Fibroblast of skin of left biceps (primary cell): Measurements from ENCODE around the gene TMEM51.
"Not testable (repeated sequence)": the region's sequence is repeated elsewhere in the genome, so short reads cannot be mapped to it uniquely, and the experiment has no call there.

Source experiments
- DNase-seq, 2 experiments: peaks; one replicate each; pipeline ENCODE4 v3.0.0-alpha.2; 2013; ENCODE audit warnings: low read depth in 2 of 2

The TMEM51 gene

GRCh38 chr1:15125101-15125745 is 28.3 kb upstream of the TMEM51 start:
- DNase-seq, result no peak

- DNase-seq, result no peak
These were observed 25.5 kb upstream of the TMEM51 start for GRCh38 chr1:15128077-15128476.

- peak; percentile 12 to 23 for DNase-seq
These were observed 24.8 kb upstream of the TMEM51 start for GRCh38 chr1:15128520-15129313.

GRCh38 chr1:15129944-15130343 is 23.6 kb upstream of the TMEM51 start:
- DNase-seq, result no peak

GRCh38 chr1:15130607-15131006 is 22.9 kb upstream of the TMEM51 start:
- DNase-seq, result no peak

- no peak for DNase-seq
These were observed 20.6 kb upstream of the TMEM51 start for GRCh38 chr1:15132965-15133364.

- DNase-seq, result no peak
These were observed 19.3 kb upstream of the TMEM51 start for GRCh38 chr1:15134285-15134684.

- DNase-seq, result not testable (repeated sequence)
These were observed 17.9 kb upstream of the TMEM51 start for GRCh38 chr1:15135604-15136003.

- DNase-seq, result no peak
These were observed 15.7 kb upstream of the TMEM51 start for GRCh38 chr1:15137809-15138208.

GRCh38 chr1:15139654-15140350 is 13.7 kb upstream of the TMEM51 start:
- no peak for DNase-seq

GRCh38 chr1:15141935-15142539 is 11.5 kb upstream of the TMEM51 start:
- peak; percentile 48 to 58 for DNase-seq

- DNase-seq, result no peak
These were observed 8.2 kb upstream of the TMEM51 start for GRCh38 chr1:15145327-15145726.

GRCh38 chr1:15146142-15146680 is 7.3 kb upstream of the TMEM51 start:
- DNase-seq, result no peak

GRCh38 chr1:15146971-15147376 is 6.6 kb upstream of the TMEM51 start:
- no peak for DNase-seq

GRCh38 chr1:15148004-15148403 is 5.5 kb upstream of the TMEM51 start:
- no peak for DNase-seq

- no peak for DNase-seq
These were observed 5.1 kb upstream of the TMEM51 start for GRCh38 chr1:15148475-15148874.

GRCh38 chr1:15148941-15149340 is 4.6 kb upstream of the TMEM51 start:
- no peak for DNase-seq

- DNase-seq, result no peak
These were observed 3.2 kb upstream of the TMEM51 start for GRCh38 chr1:15150376-15150775.

GRCh38 chr1:15151377-15151806 is 2.2 kb upstream of the TMEM51 start:
- no peak for DNase-seq

GRCh38 chr1:15151871-15152270 is 1.7 kb upstream of the TMEM51 start:
- no peak for DNase-seq

GRCh38 chr1:15152318-15153183 is 996 bp upstream of the TMEM51 start:
- peak in 1 of 2 experiments; percentile 34 for DNase-seq
